Measurements from ENCODE around the gene SLC2A5. TPM values are rescaled to one million over a fixed set of nuclear protein-coding genes. Genes with fewer than 3 reads are reported as not detected.

SLC2A5 gene
- total and polyA plus RNA-seq, 9 of the 15 experiments (the other 6 are each of a cell fraction or from before 2014, with no cell fraction given), result 0.08 TPM; not detected in 8

DNA sequence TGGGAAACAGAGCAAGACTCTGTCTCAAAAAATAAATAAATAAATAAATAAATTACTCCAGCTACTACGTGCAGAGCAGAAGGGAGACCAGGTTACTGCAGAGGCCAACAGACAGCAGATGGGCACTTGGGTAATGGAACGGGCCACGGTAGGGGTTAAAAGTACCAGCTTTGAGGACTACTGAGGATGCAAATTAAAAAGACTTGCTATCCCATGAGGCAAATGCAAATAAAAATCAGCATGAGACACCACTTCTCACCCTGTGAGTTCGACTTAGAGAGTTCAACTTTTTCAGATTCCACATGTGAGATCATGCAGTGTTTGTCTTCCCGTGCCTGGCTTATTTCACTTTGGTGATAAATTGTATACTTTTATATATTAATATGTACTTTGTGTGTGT, 6.6 kb downstream of the SLC2A5 start (continued):
- TF ChIP-seq, protein P1, sequence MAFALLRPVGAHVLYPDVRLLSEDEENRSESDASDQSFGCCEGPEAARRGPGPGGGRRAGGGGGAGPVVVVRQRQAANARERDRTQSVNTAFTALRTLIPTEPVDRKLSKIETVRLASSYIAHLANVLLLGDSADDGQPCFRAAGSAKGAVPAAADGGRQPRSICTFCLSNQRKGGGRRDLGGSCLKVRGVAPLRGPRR (CRISPR knock-in tag; IDR thresholded peaks at IDR 0.05), result no peak
- no peak for TF ChIP-seq HMG20B (CRISPR knock-in tag; IDR thresholded peaks at IDR 0.05)
- TF ChIP-seq, protein P2, sequence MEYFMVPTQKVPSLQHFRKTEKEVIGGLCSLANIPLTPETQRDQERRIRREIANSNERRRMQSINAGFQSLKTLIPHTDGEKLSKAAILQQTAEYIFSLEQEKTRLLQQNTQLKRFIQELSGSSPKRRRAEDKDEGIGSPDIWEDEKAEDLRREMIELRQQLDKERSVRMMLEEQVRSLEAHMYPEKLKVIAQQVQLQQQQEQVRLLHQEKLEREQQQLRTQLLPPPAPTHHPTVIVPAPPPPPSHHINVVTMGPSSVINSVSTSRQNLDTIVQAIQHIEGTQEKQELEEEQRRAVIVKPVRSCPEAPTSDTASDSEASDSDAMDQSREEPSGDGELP (CRISPR knock-in tag; IDR thresholded peaks at IDR 0.05; ENCODE audit: borderline replicate concordance), result no peak
- TF ChIP-seq, protein P3, sequence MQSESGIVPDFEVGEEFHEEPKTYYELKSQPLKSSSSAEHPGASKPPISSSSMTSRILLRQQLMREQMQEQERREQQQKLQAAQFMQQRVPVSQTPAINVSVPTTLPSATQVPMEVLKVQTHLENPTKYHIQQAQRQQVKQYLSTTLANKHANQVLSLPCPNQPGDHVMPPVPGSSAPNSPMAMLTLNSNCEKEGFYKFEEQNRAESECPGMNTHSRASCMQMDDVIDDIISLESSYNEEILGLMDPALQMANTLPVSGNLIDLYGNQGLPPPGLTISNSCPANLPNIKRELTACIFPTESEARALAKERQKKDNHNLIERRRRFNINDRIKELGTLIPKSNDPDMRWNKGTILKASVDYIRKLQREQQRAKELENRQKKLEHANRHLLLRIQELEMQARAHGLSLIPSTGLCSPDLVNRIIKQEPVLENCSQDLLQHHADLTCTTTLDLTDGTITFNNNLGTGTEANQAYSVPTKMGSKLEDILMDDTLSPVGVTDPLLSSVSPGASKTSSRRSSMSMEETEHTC (IDR thresholded peaks at IDR 0.05), result no peak
- TF ChIP-seq, protein P4, sequence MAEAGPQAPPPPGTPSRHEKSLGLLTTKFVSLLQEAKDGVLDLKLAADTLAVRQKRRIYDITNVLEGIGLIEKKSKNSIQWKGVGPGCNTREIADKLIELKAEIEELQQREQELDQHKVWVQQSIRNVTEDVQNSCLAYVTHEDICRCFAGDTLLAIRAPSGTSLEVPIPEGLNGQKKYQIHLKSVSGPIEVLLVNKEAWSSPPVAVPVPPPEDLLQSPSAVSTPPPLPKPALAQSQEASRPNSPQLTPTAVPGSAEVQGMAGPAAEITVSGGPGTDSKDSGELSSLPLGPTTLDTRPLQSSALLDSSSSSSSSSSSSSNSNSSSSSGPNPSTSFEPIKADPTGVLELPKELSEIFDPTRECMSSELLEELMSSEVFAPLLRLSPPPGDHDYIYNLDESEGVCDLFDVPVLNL (CRISPR knock-in tag; IDR thresholded peaks at IDR 0.05; ENCODE audit: low read depth), result no peak
- TF ChIP-seq FOXP1 (CRISPR knock-in tag; IDR thresholded peaks at IDR 0.05), result no peak
- no peak for TF ChIP-seq HDAC3 (IDR thresholded peaks at IDR 0.05; ENCODE audit: borderline replicate concordance, partially characterized antibody)
- TF ChIP-seq, protein P5, sequence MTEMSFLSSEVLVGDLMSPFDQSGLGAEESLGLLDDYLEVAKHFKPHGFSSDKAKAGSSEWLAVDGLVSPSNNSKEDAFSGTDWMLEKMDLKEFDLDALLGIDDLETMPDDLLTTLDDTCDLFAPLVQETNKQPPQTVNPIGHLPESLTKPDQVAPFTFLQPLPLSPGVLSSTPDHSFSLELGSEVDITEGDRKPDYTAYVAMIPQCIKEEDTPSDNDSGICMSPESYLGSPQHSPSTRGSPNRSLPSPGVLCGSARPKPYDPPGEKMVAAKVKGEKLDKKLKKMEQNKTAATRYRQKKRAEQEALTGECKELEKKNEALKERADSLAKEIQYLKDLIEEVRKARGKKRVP (CRISPR knock-in tag; IDR thresholded peaks at IDR 0.05), result no peak
